Spleen (tissue), 7 donors: ENCODE results near the gene TCAF2.
"Not testable (repeated sequence)": the region's sequence is repeated elsewhere in the genome, so short reads cannot be mapped to it uniquely, and the experiment has no call there.

ENCODE experiments used
- CTCF ChIP-seq, 11 experiments: fragments of 200-600 bp in 7 of 11; fragments of 450-650 bp in 4 of 11; sonication (generic) in 4 of 11; IDR thresholded peaks in 8 of 11; conservative IDR thresholded peaks in 3 of 11; 1 replicate in 7 of 11; 2 replicates in 4 of 11; pipeline versions ENCODE4 v1.4.0 to v1.8.0; 2016 to 2021; ENCODE audit warnings: antibody characterized with exemption in 11 of 11, inconsistent platforms in 4 of 11, mild to moderate bottlenecking in 1 of 11
- POLR2AphosphoS5 ChIP-seq, 3 donors: sonication (generic); formaldehyde crosslinking; IDR thresholded peaks; one replicate each; pipeline ENCODE4 v1.5.1; 2017; ENCODE audit warnings: antibody characterized with exemption in 3 of 3
- donor health status: DM: no; HTN: no; CAD: no; lungs with moderate emphysema.
- donor health status: DM: no; HTN: no; CAD: no.
- donor health status: DM: no; HTN: no; CAD: no.

DNA sequence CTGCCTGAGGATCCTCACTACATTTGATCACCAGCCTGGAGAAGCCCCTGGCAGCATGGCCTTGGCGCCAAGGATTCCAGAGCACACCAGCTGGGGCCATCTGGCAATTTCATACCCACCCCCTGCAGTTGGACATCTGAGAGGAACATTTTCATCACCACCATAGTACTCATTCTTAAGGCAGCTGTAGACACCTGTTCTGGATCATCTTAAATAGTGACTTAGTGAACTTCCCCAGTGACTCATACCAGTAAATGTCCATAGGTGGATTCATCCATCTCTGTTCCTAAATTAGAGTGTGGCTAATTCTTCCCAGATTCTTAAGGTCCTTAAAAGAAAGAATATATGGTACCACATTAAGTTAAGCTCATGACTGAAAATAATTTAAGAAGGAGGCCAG, 3.6 kb upstream of the TCAF2 start:
- TF ChIP-seq CTCF (IDR thresholded peaks at IDR 0.05 in 8 of 11, conservative IDR thresholded peaks at IDR 0.05 in 3 of 11); POLR2AphosphoS5 (IDR thresholded peaks at IDR 0.05): not testable (repeated sequence)
